Large intestine (tissue), 3 donors: ENCODE data around the gene CACNA1E. TPM values are rescaled to one million over a fixed set of nuclear protein-coding genes. Genes with fewer than 3 reads are reported as not detected.
"Not testable (repeated sequence)": the region's sequence is repeated elsewhere in the genome, so short reads cannot be mapped to it uniquely, and the experiment has no call there.

Experiments used
- DNase-seq, 2 donors: peaks; one replicate each; pipeline versions ENCODE4 v3.0.0 to v3.0.0-alpha.2; 2013
- H3K27ac ChIP-seq: one replicate; pipeline ENCODE4 v1.5.1; 2013; ENCODE audit warnings: low read length
- H3K27me3 ChIP-seq: 2 replicates; pipeline ENCODE4 v1.6.1; 2013; ENCODE audit warnings: low read length; ENCODE audit not compliant: control insufficient read depth, insufficient read depth
- H3K36me3 ChIP-seq: 2 replicates; pipeline ENCODE4 v1.6.1; 2013; ENCODE audit warnings: low read length; ENCODE audit not compliant: control insufficient read depth, insufficient read depth
- H3K4me1 ChIP-seq: one replicate; pipeline ENCODE4 v1.6.1; 2013; ENCODE audit warnings: low read length; ENCODE audit not compliant: control insufficient read depth, insufficient read depth
- H3K4me3 ChIP-seq: one replicate; pipeline ENCODE4 v1.5.1; 2013; ENCODE audit warnings: low read length
- H3K9me3 ChIP-seq: one replicate; pipeline ENCODE4 v1.6.1; 2013; ENCODE audit warnings: mild to moderate bottlenecking, low read depth, low read length, moderate library complexity; ENCODE audit not compliant: control insufficient read depth
- WGBS: methylation state at CpG from one replicate; pipeline ENCODE4 v1.1.5; 2013; ENCODE audit warnings: low lambda C conversion rate; ENCODE audit not compliant: insufficient coverage; 5-methylcytosine and 5-hydroxymethylcytosine counted together
- polyA plus RNA-seq: library from polyadenylated mRNA; unstranded; fragments of 120-200 nt; gene quantifications from one replicate; pipeline ENCODE4 v1.2.1, GENCODE V29; 2013

The CACNA1E gene
- polyA plus RNA-seq, 1 donor: 1.7 TPM

DNA sequence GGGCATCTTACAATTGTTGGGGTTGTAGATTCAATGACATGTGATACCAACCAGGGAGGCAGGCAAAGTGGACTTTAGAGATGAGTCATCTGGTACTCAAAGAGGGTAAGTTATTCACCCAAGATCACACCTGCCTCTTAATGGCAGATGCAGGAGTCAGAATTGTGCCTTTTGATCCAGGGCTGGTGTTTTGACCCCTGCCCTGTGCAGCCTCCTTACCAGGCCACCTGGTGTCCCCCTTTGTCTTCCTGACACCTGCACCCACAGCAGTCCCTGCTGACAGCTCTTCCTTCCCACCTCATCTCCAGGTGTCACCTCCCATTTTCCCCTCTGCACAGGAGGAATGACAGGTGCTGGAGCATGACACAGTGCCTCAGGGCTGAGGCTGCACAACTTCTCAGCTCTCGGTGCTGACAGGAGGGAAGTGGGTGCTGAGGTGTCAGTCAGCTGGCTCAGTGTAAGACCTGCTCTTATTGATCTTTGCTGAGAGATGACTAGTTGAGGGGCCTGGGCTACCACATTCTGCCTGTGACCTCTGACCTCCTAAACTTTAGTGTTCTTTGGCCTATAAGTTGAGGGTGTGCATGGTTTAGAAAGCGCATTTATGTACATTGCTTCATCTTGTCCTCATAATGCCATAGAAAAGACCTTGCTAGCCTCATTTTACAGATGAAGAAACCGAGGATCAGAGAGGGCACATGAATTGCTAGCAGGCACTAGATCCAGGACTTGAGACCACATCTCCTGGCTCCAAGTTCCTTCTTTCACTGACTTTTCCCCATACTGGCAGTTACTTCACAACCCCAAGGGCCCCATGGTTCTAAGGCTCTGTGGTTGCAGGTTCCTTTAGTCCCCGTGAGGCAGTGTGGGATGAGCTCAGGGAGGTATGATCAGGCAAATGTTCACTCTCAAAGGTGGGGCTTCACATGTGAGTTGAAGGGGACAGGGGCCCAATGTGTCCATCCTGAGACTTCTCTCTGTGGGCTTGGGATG is 31.3 kb downstream of the CACNA1E start:
- no CpG with 5 or more reads among the region's 4 CpGs for WGBS
- Histone ChIP-seq H3K4me3 (no peak overlapping the region), H3K27me3 (no peaks in the 10 kb centered on the region), H3K4me1 (peaks cover 6% of the 10 kb centered on the region), H3K36me3 (no peaks in the 10 kb centered on the region), H3K9me3 (no peaks in the 10 kb centered on the region), H3K27ac (no peak overlapping the region)
- peak in 1 of 2 donors; percentile 36 for DNase-seq

DNA sequence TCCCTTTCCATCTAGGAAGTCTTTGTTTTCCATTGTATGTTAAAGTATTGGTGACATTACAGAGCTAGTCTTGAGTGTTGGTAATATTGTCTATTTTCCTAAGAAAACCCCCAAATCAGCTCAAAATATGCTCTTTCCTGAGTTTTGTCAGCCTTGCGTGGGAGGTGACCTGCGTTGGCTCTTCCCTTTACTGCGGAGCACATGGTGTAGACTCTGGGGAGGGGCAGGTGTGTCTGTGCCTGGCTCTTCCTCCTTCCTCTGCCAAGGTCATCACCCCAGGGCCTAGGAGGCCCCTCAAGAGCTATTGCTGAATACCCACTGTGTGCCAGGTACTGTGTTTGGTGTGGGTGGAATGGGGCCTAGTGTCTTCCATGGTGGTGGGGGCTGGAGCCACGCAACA is 33.4 kb downstream of the CACNA1E start:
- Histone ChIP-seq H3K27me3 (no peaks in the 10 kb centered on the region), H3K27ac (no peak overlapping the region), H3K4me3 (no peak overlapping the region), H3K4me1 (peaks cover 6% of the 10 kb centered on the region), H3K9me3 (no peaks in the 10 kb centered on the region), H3K36me3 (no peaks in the 10 kb centered on the region)
- WGBS: 100% methylated on average over 1 of the region's 4 CpGs
- no peak for DNase-seq

DNA sequence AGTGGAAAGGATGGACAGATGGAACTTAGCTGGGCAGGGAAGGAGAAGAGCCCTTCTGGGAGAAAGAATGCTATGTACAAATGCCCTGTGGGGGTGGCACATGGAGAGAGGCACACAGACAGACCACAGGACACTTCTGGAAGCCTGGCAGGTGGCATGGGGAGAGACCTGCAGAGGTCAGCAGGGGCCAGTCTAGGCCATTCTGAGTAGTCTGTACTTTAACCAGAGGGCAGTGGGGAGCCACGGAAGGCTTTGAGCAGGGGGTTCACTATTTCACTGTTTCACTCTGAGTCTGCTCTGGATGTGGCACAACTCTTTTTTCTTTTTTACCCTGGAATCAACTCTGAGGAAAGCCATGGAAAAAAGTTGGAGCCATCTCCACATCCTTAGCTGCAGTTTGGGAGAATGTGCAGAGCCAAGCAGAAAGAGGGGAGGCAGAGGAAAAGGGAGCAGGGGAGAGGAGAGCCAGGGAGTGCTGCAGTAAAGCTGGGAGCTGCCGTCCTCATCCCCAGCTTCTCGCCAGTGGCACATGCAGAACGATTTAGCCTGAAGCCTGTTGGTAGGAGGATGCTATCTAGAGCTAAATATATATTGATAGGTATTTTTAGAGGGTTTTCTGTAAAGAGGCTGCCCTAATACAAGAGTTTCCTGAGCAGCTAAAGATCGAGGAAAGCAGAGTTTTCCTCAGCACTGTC is 34.0 kb downstream of the CACNA1E start:
- Histone ChIP-seq H3K4me3 (no peak overlapping the region), H3K9me3 (no peaks in the 10 kb centered on the region), H3K27ac (no peak overlapping the region), H3K27me3 (no peaks in the 10 kb centered on the region), H3K36me3 (no peaks in the 10 kb centered on the region), H3K4me1 (peaks cover 6% of the 10 kb centered on the region)
- WGBS: no CpG with 5 or more reads among the region's 5 CpGs
- no peak for DNase-seq

DNA sequence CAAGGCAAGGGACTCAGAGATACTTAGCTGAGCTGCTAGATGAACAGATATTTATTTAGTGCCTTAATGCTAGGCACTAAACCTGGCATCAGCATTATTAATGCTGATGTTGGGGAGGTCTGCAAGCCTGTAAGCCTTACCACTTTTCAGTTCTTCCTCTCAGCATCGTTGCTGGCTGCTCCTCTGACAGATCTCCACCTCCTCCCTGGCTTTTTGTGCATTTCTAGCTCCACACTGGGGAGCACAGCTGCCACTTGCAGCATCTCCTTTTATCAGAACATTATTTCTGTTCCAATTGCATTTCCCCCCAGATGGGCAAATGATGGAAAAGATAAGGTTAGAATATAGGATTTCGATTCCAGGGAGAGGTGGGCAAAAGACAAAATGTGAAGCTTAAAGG is 34.8 kb downstream of the CACNA1E start:
- DNase-seq: no peak
- H3K9me3 ChIP-seq: no peaks in the 10 kb centered on the region
- H3K27ac ChIP-seq: no peak overlapping the region
- WGBS: no CpG with 5 or more reads among the region's 2 CpGs
- H3K27me3 ChIP-seq: no peaks in the 10 kb centered on the region
- H3K4me1 ChIP-seq: peaks cover 6% of the 10 kb centered on the region
- no peaks in the 10 kb centered on the region for H3K36me3 ChIP-seq
- no peak overlapping the region for H3K4me3 ChIP-seq

DNA sequence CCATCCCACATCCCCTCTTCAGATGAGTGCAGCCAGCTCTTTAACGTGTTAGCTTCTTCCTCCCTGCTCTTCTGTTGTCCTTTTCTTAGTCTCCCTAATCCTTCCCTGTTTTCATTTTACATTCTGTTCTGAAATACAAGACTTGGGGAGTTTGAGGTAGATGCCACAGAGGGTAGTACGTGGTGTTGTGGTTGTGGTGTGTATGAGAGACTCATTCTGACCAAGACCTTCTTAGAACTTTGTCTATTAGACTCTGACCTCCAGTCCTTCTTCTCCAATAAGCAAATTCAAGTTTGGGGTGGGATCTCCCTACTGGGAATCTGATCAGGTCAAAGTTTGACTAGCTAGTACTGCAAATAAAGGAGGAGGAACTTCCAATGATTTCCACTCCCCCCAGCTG is 39.5 kb downstream of the CACNA1E start:
- Histone ChIP-seq H3K27me3 (no peaks in the 10 kb centered on the region), H3K27ac (no peak overlapping the region), H3K36me3 (no peaks in the 10 kb centered on the region), H3K4me3 (no peak overlapping the region), H3K9me3 (no peaks in the 10 kb centered on the region), H3K4me1 (no peaks in the 10 kb centered on the region)
- WGBS: no CpG with 5 or more reads among the region's 2 CpGs
- no peak for DNase-seq

DNA sequence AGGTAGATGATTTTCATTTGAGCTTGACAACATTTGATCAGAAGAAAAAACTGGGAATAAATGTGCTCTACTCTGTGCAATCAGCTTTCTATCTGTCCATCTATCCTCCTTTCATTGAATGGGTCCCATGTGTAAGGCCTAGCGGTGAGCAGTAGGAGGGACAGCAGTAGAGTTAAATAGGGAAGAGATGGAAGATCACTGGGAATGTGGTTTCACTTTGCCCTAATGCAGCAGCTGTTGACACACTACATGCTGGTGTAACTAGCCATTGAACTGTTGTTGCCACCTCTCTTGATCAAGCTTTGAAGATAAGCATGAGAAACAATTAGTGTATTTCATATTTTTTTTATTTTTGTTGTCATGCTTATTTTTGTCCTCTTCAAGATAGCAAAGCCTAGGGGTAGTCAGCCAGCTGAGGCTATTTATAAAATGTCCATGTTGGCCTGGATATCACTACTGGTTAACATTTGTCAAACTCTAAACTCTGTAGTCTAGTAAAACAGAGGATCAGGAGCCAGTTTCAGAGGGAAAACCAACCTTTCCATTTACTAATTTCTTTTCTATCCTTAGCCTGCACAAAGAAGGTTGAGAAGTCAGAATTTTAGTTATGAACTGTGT is 41.9 kb downstream of the CACNA1E start:
- Histone ChIP-seq H3K27me3 (no peaks in the 10 kb centered on the region), H3K9me3 (no peaks in the 10 kb centered on the region), H3K27ac (no peak overlapping the region), H3K4me1 (no peaks in the 10 kb centered on the region), H3K4me3 (no peak overlapping the region), H3K36me3 (no peaks in the 10 kb centered on the region)
- DNase-seq: no peak
- WGBS: no CpG with 5 or more reads among the region's 1 CpG

DNA sequence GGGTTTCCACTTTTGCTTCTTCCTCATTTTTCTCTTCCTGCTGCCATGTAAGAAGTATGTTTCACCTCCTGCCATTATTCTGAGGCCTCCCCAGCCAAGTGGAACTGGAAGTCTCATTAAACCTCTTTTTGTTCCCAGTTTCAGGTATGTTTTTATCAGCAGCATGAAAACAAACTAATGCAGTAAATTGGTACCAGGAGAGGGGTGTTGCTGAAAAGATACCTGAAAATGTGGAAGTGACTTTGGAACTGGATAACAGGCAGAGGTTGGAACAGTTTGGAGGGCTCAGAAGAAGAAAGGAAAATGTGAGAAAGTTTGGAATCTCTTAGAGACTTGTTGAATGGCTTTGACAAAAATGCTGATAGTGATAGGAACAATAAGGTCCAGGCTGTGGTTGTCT is 44.9 kb downstream of the CACNA1E start:
- not testable (repeated sequence) for H3K36me3 ChIP-seq, H3K4me3 ChIP-seq, H3K27ac ChIP-seq, DNase-seq, H3K9me3 ChIP-seq, H3K27me3 ChIP-seq, H3K4me1 ChIP-seq

DNA sequence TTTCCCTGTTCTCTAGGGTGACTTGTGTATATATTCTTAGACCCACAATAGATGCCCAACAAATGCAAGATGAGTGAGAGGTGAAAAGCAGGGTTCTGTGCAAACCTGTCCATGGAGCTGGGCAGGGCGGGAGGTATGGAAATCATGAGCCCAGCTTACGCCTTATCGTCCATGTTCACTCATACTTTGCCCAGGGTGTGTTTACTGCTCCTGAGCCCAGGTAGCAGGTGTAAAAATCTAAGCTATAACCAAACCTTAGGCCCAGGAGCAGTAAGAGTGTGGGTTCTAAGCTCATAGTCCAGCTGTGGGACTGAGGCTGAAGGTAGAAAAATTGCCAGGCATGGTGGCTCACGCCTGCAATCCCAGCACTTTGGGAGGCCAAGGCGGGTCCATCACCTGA is 48.1 kb downstream of the CACNA1E start:
- no peaks in the 10 kb centered on the region for H3K27me3 ChIP-seq
- H3K4me3 ChIP-seq: no peak overlapping the region
- no peaks in the 10 kb centered on the region for H3K36me3 ChIP-seq
- no peaks in the 10 kb centered on the region for H3K9me3 ChIP-seq
- no CpG with 5 or more reads among the region's 5 CpGs for WGBS
- peak; percentile 81 to 83 for DNase-seq
- H3K27ac ChIP-seq: no peak overlapping the region
- H3K4me1 ChIP-seq: no peaks in the 10 kb centered on the region

DNA sequence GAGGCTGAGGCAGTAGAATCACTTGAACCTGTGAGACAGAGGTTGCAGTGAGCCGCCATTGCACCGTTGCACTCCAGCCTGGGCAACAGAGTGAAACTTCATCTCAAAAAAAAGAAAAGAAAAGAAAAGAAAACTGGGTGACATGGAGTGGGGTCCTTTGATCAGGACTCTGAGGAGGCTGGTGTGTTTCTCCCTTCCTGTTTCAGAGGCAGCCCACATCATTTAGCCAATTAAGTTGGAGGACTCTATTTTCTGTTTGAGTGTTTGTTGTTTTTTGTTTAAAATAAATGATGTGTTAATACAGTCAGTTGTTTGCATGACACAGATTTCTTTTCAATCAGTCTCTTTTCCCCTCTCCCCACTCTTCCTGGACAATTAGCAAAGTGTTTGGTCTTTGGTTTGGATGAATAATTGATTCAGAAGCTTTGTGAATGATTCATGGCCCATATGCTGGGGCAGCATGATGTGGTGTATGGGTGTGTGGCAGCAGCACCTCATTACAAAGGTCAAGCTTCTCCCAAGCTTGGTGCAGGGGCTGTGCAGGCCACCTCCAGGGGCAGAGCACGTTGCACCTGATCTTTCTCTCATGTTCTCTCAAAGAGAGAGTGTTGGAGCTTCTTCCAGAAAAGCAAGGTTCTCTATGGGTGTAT is 48.8 kb downstream of the CACNA1E start:
- Histone ChIP-seq H3K27ac (no peak overlapping the region), H3K36me3 (no peaks in the 10 kb centered on the region), H3K27me3 (peaks cover 4% of the 10 kb centered on the region), H3K4me1 (no peaks in the 10 kb centered on the region), H3K4me3 (no peak overlapping the region), H3K9me3 (no peaks in the 10 kb centered on the region)
- no CpG with 5 or more reads among the region's 3 CpGs for WGBS
- no peak for DNase-seq

DNA sequence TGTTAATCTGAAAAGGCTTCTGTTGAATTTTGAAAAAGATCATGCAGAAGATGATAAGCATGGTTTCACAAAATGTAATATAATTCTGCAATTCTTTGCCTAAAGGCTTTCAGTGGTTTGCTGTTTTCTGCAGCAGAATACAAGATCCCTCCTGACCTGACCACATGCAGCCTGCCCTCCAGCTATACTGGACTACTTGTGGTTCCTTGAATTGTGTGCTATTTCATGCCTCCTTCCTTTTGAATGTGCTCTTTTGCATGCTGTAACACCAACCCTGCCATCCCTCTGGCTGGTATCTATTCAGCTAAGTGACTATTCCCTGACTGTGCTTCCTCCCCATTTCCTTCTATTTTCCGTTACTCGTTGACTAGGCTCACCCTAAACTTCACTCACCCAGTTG is 55.5 kb downstream of the CACNA1E start:
- no CpG with 5 or more reads among the region's 2 CpGs for WGBS
- H3K9me3 ChIP-seq: no peaks in the 10 kb centered on the region

More for the DNA sequence above, 55.5 kb downstream of the CACNA1E start:
- Histone ChIP-seq H3K4me3 (no peak overlapping the region), H3K27me3 (peaks cover 17% of the 10 kb centered on the region), H3K4me1 (no peaks in the 10 kb centered on the region), H3K36me3 (no peaks in the 10 kb centered on the region), H3K27ac (no peak overlapping the region)
- DNase-seq: no peak
